GM23338 (cell line): ENCODE results near the gene WWP2.
A peak's percentile ranks its signal among the peaks of the same experiment; 100 is the strongest.

ENCODE experiments used
- CREB1 ChIP-seq: fragments of 250-450 bp; sonication (Bioruptor Pico); IDR thresholded peaks from 2 replicates; pipeline ENCODE4 v1.5.0; 2020; ENCODE audit warnings: low read depth, mild to moderate bottlenecking, moderate library complexity
- EZH2 ChIP-seq: fragments of 200-600 bp; sonication (generic); IDR thresholded peaks from one replicate; pipeline ENCODE4 v1.8.0; 2017; ENCODE audit warnings: antibody characterized with exemption, mild to moderate bottlenecking, low read depth; ENCODE audit not compliant: unreplicated experiment
- EZH2phosphoT487 ChIP-seq: fragments of 200-600 bp; sonication (generic); IDR thresholded peaks from one replicate; pipeline ENCODE4 v1.8.1; 2018; ENCODE audit warnings: antibody characterized with exemption; ENCODE audit not compliant: unreplicated experiment
- JUNB ChIP-seq: IDR thresholded peaks from one replicate; pipeline ENCODE4 v1.6.1; 2016; ENCODE audit warnings: antibody characterized with exemption; ENCODE audit not compliant: unreplicated experiment
- NANOG ChIP-seq: IDR thresholded peaks from 2 replicates; pipeline ENCODE4 v1.6.1; 2016; ENCODE audit warnings: antibody characterized with exemption, borderline replicate concordance
- POLR2AphosphoS5 ChIP-seq: IDR thresholded peaks from 2 replicates; pipeline ENCODE4 v1.6.1; 2016; ENCODE audit warnings: antibody characterized with exemption, low read depth
- REST ChIP-seq: IDR thresholded peaks from one replicate; pipeline ENCODE4 v1.6.1; 2018; ENCODE audit warnings: antibody characterized with exemption; ENCODE audit not compliant: unreplicated experiment
- STAT1 ChIP-seq: IDR thresholded peaks from one replicate; pipeline ENCODE4 v1.6.1; 2016; ENCODE audit warnings: antibody characterized with exemption; ENCODE audit not compliant: unreplicated experiment
- ZNF114 ChIP-seq: fragments of 250-450 bp; sonication (Bioruptor Pico); IDR thresholded peaks from 2 replicates; pipeline ENCODE4 v1.5.0; 2020; ENCODE audit warnings: mild to moderate bottlenecking, moderate library complexity
- ZNF462 ChIP-seq: fragments of 250-450 bp; sonication (Bioruptor Pico); IDR thresholded peaks from 2 replicates; pipeline ENCODE4 v1.5.0; 2020; ENCODE audit warnings: mild to moderate bottlenecking, moderate library complexity
- TF ChIP-seq, protein P1 (sequence below), 2 experiments: fragments of 200-600 bp in 1 of 2; sonication (generic) in 1 of 2; conservative IDR thresholded peaks; 2 replicates each; pipeline versions ENCODE4 v1.5.1 to v1.6.1; 2016 to 2017; ENCODE audit warnings: antibody characterized with exemption in 2 of 2, low read depth in 2 of 2, mild to moderate bottlenecking in 2 of 2, moderate library complexity in 1 of 2
- TF ChIP-seq, protein P2 (sequence below): IDR thresholded peaks from 2 replicates; pipeline ENCODE4 v1.6.1; 2016; ENCODE audit warnings: antibody characterized with exemption

- TF ChIP-seq, protein P1, sequence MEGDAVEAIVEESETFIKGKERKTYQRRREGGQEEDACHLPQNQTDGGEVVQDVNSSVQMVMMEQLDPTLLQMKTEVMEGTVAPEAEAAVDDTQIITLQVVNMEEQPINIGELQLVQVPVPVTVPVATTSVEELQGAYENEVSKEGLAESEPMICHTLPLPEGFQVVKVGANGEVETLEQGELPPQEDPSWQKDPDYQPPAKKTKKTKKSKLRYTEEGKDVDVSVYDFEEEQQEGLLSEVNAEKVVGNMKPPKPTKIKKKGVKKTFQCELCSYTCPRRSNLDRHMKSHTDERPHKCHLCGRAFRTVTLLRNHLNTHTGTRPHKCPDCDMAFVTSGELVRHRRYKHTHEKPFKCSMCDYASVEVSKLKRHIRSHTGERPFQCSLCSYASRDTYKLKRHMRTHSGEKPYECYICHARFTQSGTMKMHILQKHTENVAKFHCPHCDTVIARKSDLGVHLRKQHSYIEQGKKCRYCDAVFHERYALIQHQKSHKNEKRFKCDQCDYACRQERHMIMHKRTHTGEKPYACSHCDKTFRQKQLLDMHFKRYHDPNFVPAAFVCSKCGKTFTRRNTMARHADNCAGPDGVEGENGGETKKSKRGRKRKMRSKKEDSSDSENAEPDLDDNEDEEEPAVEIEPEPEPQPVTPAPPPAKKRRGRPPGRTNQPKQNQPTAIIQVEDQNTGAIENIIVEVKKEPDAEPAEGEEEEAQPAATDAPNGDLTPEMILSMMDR (conservative IDR thresholded peaks at IDR 0.05; ENCODE audit: low read depth in 2 of 2): no peak
- TF ChIP-seq POLR2AphosphoS5 (no peak), EZH2 (no peak), EZH2phosphoT487 (no peak), CREB1 (peak; percentile 22; the same call in 1 of the 2 replicates), REST (no peak), JUNB (no peak), ZNF462 (CRISPR knock-in tag) (no peak), ZNF114 (no peak), STAT1 (no peak), NANOG (no peak)
- TF ChIP-seq, protein P2, sequence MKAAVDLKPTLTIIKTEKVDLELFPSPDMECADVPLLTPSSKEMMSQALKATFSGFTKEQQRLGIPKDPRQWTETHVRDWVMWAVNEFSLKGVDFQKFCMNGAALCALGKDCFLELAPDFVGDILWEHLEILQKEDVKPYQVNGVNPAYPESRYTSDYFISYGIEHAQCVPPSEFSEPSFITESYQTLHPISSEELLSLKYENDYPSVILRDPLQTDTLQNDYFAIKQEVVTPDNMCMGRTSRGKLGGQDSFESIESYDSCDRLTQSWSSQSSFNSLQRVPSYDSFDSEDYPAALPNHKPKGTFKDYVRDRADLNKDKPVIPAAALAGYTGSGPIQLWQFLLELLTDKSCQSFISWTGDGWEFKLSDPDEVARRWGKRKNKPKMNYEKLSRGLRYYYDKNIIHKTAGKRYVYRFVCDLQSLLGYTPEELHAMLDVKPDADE: no peak
Measured at GRCh38 chr16:69917739-69918138, 155.6 kb downstream of the WWP2 start.
